Activated T-cell treated with anti-CD3 and anti-CD28 coated beads for 4 hours (primary cell): ENCODE results near the gene PAQR5.

Source experiments
- DNase-seq: peaks from one replicate; pipeline ENCODE4 v3.0.0-alpha.2; 2020

The PAQR5 gene

DNA sequence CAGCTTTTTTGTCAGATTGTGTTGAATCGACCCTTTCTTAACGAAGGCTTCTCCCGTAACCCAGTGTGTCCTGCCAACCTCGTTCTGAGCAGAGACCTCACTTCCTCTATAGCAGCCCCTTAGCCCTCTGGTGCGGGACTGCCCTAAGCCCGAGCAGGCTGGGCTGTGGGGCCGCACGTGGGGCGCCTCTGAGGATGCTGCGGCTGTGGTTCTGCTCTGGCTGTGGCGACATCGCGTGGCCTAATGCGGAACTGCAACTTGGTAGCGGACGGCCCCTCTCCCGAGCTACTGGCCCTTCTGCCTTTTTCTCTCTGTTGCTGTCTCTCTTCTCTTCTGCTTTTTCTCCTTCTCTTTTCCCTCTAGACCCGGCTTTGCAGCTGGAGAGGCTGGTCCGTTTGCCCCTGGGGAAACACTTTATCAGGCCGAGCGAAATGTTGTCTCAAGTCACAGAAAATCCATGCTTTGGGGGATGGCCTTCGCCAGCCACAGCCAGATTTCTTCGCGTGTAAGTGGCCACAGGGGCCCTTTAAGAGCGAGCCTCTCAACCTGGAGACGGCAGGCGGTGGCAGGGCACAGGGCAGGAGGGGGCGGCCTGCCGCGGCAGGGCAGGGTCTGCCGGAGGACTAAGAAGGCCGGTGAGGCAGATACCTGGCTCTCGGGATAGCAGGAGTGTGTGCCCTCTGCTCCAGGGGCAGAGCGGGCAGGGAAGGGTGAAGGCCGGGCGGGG is 96.0 kb downstream of the PAQR5 start:
- peak; percentile 87 for DNase-seq

DNA sequence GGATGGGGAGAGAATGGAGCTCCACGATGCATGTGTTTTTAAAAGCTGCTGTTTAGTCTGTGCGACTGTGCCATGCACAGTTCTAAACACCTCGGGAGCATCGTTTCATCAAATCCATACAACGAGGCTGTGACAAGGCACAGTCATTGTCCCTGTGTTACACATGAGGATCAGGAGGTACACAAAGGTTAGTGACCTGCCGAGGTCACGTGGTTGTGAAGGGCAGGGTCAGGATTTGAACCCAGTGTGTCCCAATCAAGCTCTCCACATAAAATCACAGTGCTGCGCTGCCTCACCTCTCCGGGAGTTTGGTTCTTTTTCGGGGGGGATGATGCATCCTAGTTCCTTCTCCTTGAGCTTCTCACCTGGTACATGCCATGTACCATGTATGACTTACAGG is 96.7 kb downstream of the PAQR5 start:
- DNase-seq = no peak

- DNase-seq = no peak
Observed at GRCh38 chr15:69395991-69396390, 97.3 kb downstream of the PAQR5 start.

GRCh38 chr15:69398491-69398891 is 99.8 kb downstream of the PAQR5 start:
- DNase-seq = no peak

GRCh38 chr15:69400850-69401249 is 102.1 kb downstream of the PAQR5 start:
- DNase-seq = no peak

GRCh38 chr15:69402816-69403215 is 104.1 kb downstream of the PAQR5 start:
- DNase-seq = no peak

DNA sequence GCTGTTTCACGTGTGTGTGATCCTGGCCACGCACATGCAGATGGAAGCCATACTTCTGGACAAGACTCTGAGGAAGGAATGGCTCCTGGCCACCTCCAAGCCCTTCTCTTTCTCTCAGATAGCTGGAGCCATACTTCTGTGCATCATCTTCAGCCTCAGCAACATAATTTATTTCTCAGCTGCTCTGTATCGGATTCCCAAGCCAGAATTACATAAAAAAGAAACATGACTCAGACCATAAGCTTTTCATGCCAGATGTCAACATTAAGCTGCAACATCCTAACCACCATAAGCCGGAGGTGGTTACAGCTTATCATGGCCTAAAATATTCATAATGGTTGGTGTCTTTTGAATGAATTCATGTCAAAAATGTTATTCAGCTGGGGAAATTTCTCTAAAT is 104.9 kb downstream of the PAQR5 start:
- DNase-seq = no peak

DNA sequence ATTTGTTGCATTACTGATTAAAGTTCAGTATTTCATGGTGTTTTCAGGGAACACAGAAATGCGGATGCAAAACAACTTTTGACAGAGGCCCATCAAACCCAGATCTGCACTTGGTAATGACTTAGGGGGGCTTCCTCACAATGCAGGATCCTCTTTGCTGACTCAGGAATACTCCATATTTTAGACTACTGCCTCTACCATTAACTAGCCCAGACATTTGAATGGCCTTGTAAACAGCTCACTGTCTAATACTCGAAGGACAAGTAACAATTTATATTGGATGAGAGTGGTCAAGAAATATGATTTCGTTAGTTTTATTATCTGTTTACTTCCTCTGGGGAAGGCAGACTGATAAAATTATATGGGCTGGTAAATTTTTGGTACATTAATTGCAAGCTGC is 106.4 kb downstream of the PAQR5 start:
- DNase-seq = no peak

DNA sequence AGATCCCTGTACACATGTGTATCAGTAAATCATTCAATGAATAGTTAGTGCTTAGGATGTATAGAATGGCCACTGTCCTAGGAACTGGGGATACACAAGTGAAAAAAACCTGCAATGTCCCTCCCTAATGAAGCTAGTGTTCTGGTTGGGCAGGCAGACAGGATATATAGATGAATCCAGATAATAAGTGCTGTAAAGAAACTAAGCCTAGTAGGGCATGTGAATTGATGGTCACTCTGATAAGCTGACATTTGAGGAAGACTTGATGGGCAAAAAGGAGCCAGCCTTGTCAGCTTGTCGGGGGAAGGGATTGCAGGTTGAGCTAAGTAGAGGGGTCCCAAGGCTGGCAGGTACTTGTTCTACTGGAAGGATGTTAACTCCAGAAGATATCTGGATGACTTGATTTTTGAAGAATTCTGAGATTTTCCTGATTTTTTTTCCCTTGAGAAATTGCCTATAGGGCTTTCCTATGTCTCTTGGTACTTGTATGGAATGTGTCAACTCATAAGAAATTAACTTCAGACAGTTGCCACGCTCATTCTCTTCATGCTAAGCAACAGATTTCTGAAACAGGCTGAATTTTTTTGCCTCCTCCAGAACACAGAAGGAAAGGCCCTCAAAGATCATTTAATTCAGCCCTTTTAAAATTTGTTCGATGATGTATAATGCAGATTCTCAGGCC is 109.1 kb downstream of the PAQR5 start:
- no peak for DNase-seq

DNA sequence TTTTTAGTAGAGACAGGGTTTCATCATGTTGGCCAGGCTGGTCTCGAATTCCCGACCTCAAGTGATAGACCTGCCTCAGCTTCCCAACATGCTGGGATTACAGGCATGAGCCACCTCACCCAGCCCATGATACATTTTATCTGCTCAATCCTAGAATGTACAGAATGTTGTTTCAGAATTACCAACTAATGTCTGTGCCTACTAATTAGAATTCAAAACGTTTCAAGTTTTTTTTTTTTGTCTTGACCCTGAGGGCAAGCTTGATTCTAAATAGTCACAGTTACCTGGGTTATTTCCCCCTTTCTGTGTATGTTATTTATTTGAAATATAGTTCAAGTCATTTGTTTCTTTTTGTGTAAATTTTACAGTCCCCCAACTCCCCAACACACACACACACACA is 110.1 kb downstream of the PAQR5 start:
- DNase-seq = no peak

DNA sequence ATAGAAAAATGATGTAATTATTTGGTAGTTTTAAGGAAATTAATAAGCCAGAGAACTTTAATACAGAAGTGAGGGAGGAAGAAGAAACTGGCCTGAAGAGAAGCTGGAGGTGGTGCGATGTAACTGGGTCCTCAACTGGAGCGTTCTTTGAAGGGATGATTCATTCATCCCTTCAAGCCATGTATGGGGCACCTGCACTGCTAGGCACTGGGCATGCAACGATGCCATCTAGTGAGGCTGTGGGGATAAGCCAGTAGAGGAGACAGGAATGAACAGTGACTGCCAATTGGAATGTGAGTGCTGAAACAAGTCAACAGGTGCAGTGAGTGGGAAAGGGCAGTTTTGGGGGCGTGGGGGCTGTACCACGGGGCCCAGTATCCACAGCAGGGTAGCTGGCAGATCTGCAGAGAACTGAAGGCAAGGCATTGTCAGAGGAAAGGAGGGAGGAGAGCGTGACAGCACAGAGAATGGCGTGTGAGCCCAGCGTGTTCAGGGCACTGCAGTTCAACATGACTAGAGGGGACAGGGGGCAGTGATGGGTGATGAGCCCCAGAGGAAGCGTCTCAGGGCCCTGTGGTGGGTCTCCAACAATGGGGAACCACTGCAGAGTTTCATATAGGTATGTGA is 111.6 kb downstream of the PAQR5 start:
- no peak for DNase-seq

DNA sequence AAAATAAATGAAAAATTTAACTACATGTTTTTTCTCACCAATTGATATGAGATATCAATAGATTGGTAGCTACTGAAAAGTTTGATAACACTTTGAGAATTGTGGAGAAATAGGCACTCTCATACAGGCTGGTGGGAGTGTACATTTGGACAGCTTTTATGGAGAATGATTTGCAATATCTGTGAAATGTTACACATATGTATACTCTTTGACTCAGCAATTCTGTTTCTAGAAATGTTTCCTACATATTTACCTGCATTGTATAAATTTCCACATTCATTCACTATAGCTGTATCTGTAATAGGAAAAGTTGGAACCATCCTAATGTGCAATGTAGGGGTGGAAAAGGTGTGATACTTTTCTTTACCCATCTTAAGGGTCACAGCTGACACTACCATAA is 113.6 kb downstream of the PAQR5 start:
- DNase-seq = no peak

DNA sequence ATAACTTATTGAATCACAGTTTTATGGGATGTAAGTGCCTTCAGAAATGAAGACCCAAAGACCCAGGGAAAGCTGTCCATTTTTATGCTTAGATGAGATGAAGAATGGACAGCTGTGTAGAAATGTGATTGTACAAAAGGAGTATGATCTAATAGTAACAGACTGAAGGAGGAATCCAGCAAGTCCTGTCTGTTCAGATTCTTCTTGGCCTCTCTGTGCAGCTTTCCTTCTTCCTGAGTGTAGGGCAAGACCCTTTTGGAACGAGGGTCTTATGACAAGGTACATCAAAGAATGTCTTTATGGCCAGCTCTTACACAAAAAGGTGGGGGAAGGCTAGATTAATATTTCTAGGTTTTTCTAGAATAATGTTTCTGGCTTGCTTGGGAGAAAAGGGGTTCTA is 114.0 kb downstream of the PAQR5 start:
- no peak for DNase-seq

DNA sequence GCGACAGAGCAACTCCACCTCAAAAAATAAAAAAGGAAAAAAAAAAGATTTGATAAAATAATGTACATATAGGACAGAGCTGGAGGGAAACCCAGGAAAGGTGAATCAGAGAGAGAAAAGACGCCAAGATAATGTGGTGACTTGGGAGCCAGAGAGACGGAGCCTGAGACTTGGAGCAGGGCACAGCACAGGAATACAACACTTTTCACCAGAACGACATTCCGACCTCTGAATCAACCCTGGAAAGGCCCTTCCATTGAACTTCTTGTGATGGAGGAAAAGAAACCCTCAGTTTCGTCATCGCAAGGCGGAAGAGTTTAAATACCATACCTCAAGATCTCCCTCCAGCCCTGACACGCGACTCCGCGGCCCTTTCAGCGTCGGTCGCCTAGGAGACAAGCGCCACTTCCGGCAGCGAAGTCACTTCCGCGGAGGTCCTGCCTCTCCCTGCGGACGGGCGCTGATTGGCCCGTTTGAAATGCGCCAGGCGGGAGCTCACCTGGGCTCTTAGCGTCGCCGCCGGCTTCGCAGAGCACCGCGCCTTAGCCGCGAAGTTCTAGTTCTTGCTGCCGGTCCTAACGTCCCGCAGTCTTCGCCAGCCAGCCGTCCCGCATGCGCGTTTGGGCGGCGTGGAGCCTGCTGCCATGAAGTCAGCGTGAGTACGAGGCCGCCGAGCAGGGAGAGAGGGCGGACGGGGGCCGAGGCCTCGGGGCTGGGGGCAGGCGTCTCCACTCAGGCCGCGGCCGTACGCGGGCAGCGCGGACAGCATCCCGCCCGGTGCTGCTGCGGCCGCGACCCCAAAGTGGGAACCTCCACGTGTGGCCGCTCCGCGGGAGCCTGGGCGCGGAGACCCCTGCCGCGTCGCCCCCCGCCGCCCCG is 115.3 kb downstream of the PAQR5 start, which contains the start of gene KIF23:
TSS of gene KIF23 (plus strand) at position 528 of the 879 bp plus-strand sequence. CDS start at position 645, 117 bp downstream.
- DNase-seq = peak; percentile 88

- DNase-seq = no peak
Observed at GRCh38 chr15:69414701-69415167, 116.0 kb downstream of the PAQR5 start.

DNA sequence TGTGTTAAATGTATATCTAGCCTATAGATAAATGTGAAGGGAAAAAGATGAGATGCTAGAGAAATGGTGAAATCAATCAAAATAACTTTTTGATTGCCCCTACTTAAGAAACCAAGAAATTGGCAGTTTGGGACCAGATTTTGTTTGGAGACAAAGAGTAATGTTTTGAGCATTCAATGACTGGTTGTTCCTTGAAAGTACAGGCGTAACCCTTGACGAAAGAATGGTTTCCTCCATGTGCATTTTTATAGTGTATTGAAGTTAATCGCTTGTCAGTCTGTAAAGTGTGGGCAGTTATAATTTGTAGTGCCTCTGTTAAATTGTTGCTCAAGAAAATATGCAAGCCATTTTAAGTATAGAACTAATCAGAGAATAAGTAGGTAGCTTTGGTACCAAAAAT is 116.7 kb downstream of the PAQR5 start:
- no peak for DNase-seq

GRCh38 chr15:69417581-69417980 is 118.9 kb downstream of the PAQR5 start:
- no peak for DNase-seq

GRCh38 chr15:69421498-69421897 is 122.8 kb downstream of the PAQR5 start:
- DNase-seq = no peak

DNA sequence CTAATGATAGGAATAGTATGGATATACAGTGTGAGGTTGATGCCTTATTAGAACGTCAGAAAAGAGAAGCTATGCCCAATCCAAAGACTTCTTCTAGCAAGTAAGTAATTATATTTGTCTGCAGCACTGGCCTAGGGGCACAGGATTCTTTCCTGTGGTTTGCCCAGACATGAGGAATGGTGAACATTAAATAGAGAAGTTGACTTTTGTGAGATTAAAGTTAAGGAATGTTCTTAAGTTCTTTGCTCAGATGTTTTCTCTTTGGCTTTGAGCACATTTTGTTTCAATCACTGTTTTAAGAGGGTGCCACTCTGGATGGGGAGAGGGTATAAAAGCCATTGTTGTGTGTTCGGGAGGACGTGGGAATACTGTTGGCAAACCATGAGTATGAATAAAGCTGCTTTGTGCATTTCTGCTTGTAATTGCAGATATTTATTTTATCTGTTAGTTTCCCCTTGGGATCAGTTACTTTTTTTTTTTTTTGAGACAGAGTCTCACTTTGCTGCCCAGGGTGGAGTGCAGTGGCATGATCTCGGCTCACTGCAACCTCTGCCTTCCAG is 123.7 kb downstream of the PAQR5 start:
- no peak for DNase-seq

- no peak for DNase-seq
Observed at GRCh38 chr15:69424001-69424400, 125.3 kb downstream of the PAQR5 start.

- no peak for DNase-seq
Observed at GRCh38 chr15:69424748-69425413, 126.2 kb downstream of the PAQR5 start.

- no peak for DNase-seq
Observed at GRCh38 chr15:69433831-69434230, 135.1 kb downstream of the PAQR5 start.
